ENCODE results near the gene NAE1. TPM values are rescaled to one million over a fixed set of nuclear protein-coding genes. Genes with fewer than 3 reads are reported as not detected.

Gene NAE1
- total RNA-seq (2022; extraction: Qiagen RNA extraction) = 62.4 to 66.4 TPM (median 65.8 TPM) in 5 replicates

DNA sequence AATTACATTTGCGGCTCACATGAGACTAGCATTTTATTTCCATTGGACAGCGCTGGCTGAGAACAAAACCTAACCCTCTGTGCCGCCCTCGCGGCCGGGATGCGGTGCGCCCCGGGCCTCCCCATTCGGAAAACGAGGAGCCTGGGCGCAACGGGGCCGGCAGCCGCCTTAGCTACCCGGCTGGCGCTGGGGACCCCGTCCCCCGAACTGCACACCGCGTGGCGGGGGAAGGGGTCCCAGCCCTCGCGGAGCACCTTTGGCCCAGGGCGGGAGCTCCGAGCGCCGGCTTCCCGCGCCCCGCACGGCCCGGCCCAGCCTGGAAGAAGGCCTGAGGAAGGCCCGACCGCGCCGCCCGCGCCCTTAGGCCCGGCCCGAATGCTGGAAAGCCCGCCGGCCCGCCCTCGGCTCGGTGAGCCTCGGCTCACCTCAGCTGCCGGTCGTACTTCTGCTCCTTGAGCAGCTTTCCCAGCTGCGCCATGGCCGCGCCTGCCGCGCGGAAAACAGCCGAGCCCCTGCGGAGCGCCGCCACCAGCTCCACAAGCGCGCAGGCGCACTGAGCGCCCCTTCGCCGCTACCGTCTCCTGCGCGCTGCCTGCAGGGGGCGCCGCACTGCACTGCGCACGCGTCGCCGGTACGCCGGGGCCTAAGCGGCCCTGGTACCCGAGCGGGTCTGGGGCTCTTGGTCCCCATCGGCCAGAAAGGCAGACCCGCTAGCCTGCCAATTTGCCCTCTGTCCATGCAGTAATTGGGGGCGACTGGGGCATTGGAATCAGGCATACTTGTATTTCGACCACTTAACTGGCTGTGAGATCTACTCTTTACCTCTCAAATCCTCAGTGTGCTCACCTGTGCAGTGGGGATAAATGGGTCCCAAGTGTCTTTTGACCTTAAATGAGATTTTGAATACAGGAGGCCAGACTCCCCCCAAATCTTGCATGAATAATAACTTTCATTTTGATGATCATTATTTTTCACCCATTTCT lies at the start of gene NAE1:
TSS of gene NAE1 (minus strand) at position 555 of the 983 bp plus-strand sequence. CDS start at position 478, 77 bp downstream.

DNA sequence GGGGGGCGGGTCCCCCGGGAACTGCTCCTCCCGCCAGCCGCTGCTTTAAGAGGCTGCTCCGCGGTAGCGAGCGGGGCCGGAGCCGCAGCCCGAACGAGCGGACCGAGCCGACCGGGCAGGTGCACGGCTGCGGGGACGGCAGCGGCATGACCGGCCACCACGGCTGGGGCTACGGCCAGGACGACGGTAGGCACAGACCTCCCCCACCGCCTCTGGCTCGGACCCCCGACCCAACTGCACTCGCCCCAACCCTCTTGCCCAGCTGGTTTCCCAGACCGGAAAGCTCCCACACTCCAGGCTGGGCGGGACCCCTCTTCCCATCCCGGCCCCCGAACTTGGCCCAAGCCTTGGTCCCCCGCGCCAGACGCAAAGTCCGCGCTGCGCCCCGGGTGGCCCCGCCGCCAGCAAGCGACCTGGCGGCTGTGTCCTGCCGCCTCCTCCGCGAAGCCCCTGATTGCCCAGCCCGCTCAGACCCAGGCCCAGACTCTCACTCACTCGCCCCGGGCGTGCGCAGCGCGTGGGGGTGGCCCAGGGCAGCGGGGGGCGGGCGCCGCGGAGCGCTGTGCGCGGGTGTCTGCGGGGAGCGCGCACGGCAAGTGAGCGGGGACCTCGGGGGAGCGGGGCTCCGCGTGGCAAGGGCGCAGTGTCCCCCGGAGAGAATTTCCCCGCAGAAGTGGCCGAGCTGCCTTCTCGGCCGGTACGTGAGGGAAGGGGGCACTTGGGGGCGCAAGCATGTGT lies 13.7 kb upstream of the NAE1 start, which contains the start of gene CA7:
TSS of gene CA7 (plus strand) at position 73 of the 738 bp plus-strand sequence. CDS start at position 147, 74 bp downstream.

DNA sequence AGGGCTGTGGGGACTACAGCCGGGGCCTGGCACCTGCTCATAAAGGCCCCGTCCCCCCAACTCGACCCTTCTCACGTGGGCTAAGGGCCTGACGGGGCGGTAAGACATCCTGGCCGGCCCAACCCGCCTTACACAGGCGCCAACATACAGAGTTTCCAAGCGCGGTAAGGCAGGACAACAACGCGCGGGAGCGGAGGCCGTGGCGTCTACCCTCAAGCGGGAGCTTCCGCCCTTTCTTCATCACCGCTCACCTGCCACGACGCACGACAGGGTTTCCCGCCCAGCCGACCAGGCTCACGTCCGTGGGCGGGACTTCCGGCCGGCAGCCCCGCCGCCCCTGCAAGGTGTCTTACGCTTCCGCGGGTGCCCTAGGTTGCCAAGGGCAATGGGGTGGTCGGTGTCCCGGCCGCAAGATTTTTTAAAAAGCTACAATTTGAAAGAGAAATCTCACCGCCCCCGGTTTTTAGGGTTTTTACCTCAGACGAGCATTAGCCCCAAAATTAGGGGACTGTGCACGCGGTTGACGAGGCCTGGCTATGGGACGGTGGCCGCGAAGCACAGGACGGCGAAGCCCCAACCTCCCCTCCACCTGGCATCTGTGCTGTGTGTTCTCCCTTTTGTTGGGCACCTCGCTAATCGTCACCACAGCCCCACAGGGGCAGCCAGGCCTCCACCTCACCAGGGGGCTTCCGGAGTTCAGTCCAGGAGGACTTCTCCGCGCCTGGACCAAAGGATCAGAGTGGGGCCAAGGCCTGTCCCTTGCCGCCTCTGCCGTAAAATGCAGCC lies 29.3 kb downstream of the NAE1 start, which contains the start of gene TERB1:
TSS of gene TERB1 (minus strand) at position 265 of the 786 bp plus-strand sequence. CDS start 4,786 bp downstream, outside the sequence.

Other genes with a start within 250 kb of the NAE1 start
- 92.9 to 113 TPM (median 102 TPM) in 5 replicates for gene CMTM3, start 226.3 kb downstream of the NAE1 start, total RNA-seq (2022; extraction: Qiagen RNA extraction)
- gene CMTM4, start 134.2 kb downstream of the NAE1 start, total RNA-seq (2022; extraction: Qiagen RNA extraction) = 23.2 to 39.8 TPM (median 36.7 TPM) in 5 replicates
- gene DYNC1LI2, start 79.4 kb downstream of the NAE1 start, total RNA-seq (2022; extraction: Qiagen RNA extraction) = 41.5 to 57.9 TPM (median 49.8 TPM) in 5 replicates
- gene TERB1, start 29.4 kb downstream of the NAE1 start, total RNA-seq (2022; extraction: Qiagen RNA extraction) = 0.05 to 0.08 TPM (median 0.07 TPM) in 3 of 5 replicates, not detected in the others
- gene CA7, start 13.4 kb upstream of the NAE1 start, total RNA-seq (2022; extraction: Qiagen RNA extraction) = 0.08 TPM in 1 of 5 replicates, not detected in the others
- gene PDP2, start 49.5 kb upstream of the NAE1 start, total RNA-seq (2022; extraction: Qiagen RNA extraction) = 5.2 to 9.7 TPM (median 7.0 TPM) in 5 replicates
- gene CDH16, start 87.9 kb upstream of the NAE1 start, total RNA-seq (2022; extraction: Qiagen RNA extraction) = 7.7 to 11.6 TPM (median 9.9 TPM) in 5 replicates
- 64.4 to 86.4 TPM (median 77.1 TPM) in 5 replicates for gene RRAD, start 94.6 kb upstream of the NAE1 start, total RNA-seq (2022; extraction: Qiagen RNA extraction)
- 146 to 179 TPM (median 172 TPM) in 5 replicates for gene CIAO2B, start 103.4 kb upstream of the NAE1 start, total RNA-seq (2022; extraction: Qiagen RNA extraction)
- 31.4 to 42.9 TPM (median 38.4 TPM) in 5 replicates for gene CES2, start 104.5 kb upstream of the NAE1 start, total RNA-seq (2022; extraction: Qiagen RNA extraction)
- 2.0 to 3.0 TPM (median 2.6 TPM) in 5 replicates for gene CES3, start 130.3 kb upstream of the NAE1 start, total RNA-seq (2022; extraction: Qiagen RNA extraction)
- gene CES4A, start 157.6 kb upstream of the NAE1 start, total RNA-seq (2022; extraction: Qiagen RNA extraction) = 3.1 to 6.7 TPM (median 4.7 TPM) in 5 replicates
- gene CBFB, start 198.2 kb upstream of the NAE1 start, total RNA-seq (2022; extraction: Qiagen RNA extraction) = 54.0 to 76.9 TPM (median 70.6 TPM) in 5 replicates